Liver (tissue), 10 donors: ENCODE results near the gene ASCC1. TPM values are rescaled to one million over a fixed set of nuclear protein-coding genes. Genes with fewer than 3 reads are reported as not detected.

Experiments used
- DNase-seq: peaks from one replicate; pipeline ENCODE4 v3.0.0-alpha.2; 2017; ENCODE audit warnings: low spot score
- H3K27ac ChIP-seq, 2 donors: one replicate each; pipeline ENCODE4 v1.7.0; 2013; ENCODE audit warnings: inconsistent platforms in 2 of 2, low read length in 2 of 2, control low read depth in 1 of 2, low read depth in 1 of 2, mild to moderate bottlenecking in 1 of 2
- H3K27me3 ChIP-seq, 4 donors: one replicate each; pipeline versions ENCODE4 v1.6.1 to v1.7.0; 2013; ENCODE audit warnings: low read length in 3 of 4, inconsistent platforms in 1 of 4, mild to moderate bottlenecking in 1 of 4, moderate library complexity in 1 of 4; ENCODE audit not compliant: control insufficient read depth in 4 of 4, insufficient read depth in 4 of 4
- H3K36me3 ChIP-seq, 4 donors: one replicate each; pipeline versions ENCODE4 v1.6.1 to v1.7.0; 2013; ENCODE audit warnings: low read length in 3 of 4, mild to moderate bottlenecking in 3 of 4, low read depth in 1 of 4, moderate library complexity in 1 of 4; ENCODE audit not compliant: control insufficient read depth in 4 of 4, insufficient read depth in 3 of 4
- H3K4me1 ChIP-seq, 4 donors: one replicate each; pipeline versions ENCODE4 v1.6.1 to v1.7.0; 2013; ENCODE audit warnings: low read length in 3 of 4, mild to moderate bottlenecking in 3 of 4, moderate library complexity in 1 of 4; ENCODE audit not compliant: control insufficient read depth in 4 of 4, insufficient read depth in 4 of 4
- H3K4me3 ChIP-seq, 3 donors: one replicate each; pipeline versions ENCODE4 v1.6.1 to v1.7.0; 2013; ENCODE audit warnings: low read length in 3 of 3, control low read depth in 1 of 3, low read depth in 1 of 3, mild to moderate bottlenecking in 1 of 3
- H3K9ac ChIP-seq, 2 donors: one replicate each; pipeline ENCODE4 v1.7.0; 2013; ENCODE audit warnings: low read length in 2 of 2, mild to moderate bottlenecking in 2 of 2, moderate library complexity in 2 of 2, control low read depth in 1 of 2, low read depth in 1 of 2
- H3K9me3 ChIP-seq, 4 donors: one replicate each; pipeline versions ENCODE4 v1.6.1 to v1.7.0; 2013; ENCODE audit warnings: low read length in 3 of 4; ENCODE audit not compliant: control insufficient read depth in 4 of 4
- HNF4A ChIP-seq, 2 donors: conservative IDR thresholded peaks; 2 replicates each; pipeline ENCODE4 v1.6.1; 2016; ENCODE audit warnings: antibody characterized with exemption in 2 of 2, mild to moderate bottlenecking in 2 of 2
- JUND ChIP-seq, 2 donors: IDR thresholded peaks; 2 replicates each; pipeline ENCODE4 v1.6.1; 2016; ENCODE audit warnings: antibody characterized with exemption in 2 of 2
- NR2F2 ChIP-seq: IDR thresholded peaks from 2 replicates; pipeline ENCODE4 v1.6.1; 2016; ENCODE audit warnings: antibody characterized with exemption
- RAD21 ChIP-seq, 2 donors: IDR thresholded peaks; 2 replicates each; pipeline ENCODE4 v1.6.1; 2016; ENCODE audit warnings: antibody characterized with exemption in 2 of 2, mild to moderate bottlenecking in 2 of 2
- RXRA ChIP-seq, 2 donors: IDR thresholded peaks; 2 replicates each; pipeline ENCODE4 v1.6.1; 2017 to 2018; ENCODE audit warnings: antibody characterized with exemption in 2 of 2, mild to moderate bottlenecking in 1 of 2
- SP1 ChIP-seq: IDR thresholded peaks from 2 replicates; pipeline ENCODE4 v1.6.1; 2018; ENCODE audit warnings: antibody characterized with exemption, mild to moderate bottlenecking
- WGBS: extraction: QIAGEN DNeasy Blood & Tissue Kit; methylation state at CpG from one replicate; pipeline ENCODE4 v1.1.7; 2013; 5-methylcytosine and 5-hydroxymethylcytosine counted together
- polyA plus RNA-seq, 2 donors: library from polyadenylated mRNA; stranded (reverse) in 1 of 2; unstranded in 1 of 2; fragments of 200-250 nt in 1 of 2; fragments of >200 nt in 1 of 2; fragmentation: Nextera tagmentation in 1 of 2; extraction: Ambion mirVana in 1 of 2; gene quantifications; one replicate each; pipeline versions ENCODE4 v1.2.1 to v1.2.3, GENCODE V29; 2013 to 2015
- small RNA-seq: library from RNA; depleted of rRNA; stranded (forward); fragments of <200 nt; gene quantifications from one replicate; pipeline ENCODE3, GENCODE V24; 2014
- total RNA-seq, 2 donors: library from RNA; depleted of rRNA; stranded (reverse); fragments of >200 nt; gene quantifications; one replicate each; pipeline ENCODE4 v1.2.3, GENCODE V29; 2014
- TF ChIP-seq, protein P1 (sequence below): fragments of 150-350 bp; IDR thresholded peaks from 2 replicates; pipeline ENCODE4 v1.5.1; 2017; ENCODE audit warnings: improper control_type of control experiment, low read depth, low read length; ENCODE audit not compliant: missing input control
- TF ChIP-seq, protein P2 (sequence below): IDR thresholded peaks from 2 replicates; pipeline ENCODE4 v1.6.1; 2016; ENCODE audit warnings: antibody characterized with exemption
- TF ChIP-seq, protein P3 (sequence below): IDR thresholded peaks from 2 replicates; pipeline ENCODE4 v1.6.1; 2016; ENCODE audit warnings: antibody characterized with exemption
- donor health status: healthy.
- donor health status: healthy.
- donor health status: healthy.
- donor health status: healthy.
- donor health status: healthy.

ASCC1 gene
- total and polyA plus RNA-seq, 4 donors, result 6.9 to 13.9 (median 10.2) TPM

DNA sequence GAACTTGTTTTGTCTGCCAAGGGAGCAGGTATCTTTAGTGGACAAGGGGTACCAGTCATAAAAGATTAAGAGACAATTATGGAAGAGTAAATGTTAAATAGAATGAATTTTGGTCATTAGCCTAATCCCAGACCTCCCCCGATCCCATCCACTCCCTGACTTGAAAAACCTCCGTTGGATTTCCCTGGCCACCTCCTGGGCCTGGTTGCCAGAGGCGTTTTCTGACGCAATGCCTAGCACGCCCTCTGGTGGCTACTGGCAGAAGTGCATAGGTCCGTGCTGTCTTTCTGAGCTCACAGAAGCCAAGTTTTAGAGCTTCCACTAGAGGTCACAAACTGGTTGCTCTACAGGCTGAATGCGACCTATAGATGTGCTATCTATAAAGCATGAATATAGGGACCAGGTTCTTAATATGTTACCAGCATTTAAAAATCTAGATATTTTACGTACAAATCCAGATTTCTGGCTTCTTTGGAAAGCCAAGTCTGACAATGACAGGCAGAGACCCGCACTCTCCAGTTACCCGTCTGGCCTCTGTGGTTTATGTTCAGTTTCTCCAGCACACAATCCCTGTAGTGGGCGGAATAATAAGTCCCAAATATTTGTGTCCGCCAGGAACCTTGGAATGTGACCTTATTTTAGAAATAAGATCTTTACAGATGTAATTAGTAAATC, 167.5 kb downstream of the ASCC1 start:
- Histone ChIP-seq H3K4me1 (no peaks in the 10 kb centered on the region), H3K36me3 (no peaks in the 10 kb centered on the region), H3K27me3 (no peaks in the 10 kb centered on the region), H3K27ac (no peak overlapping the region), H3K9ac (no peak overlapping the region), H3K9me3 (no peaks in the 10 kb centered on the region), H3K4me3 (no peak overlapping the region)
- WGBS, result 26% methylated on average over 12 of the region's 12 CpGs
- peak; percentile 90 for DNase-seq
- TF ChIP-seq, protein P1, sequence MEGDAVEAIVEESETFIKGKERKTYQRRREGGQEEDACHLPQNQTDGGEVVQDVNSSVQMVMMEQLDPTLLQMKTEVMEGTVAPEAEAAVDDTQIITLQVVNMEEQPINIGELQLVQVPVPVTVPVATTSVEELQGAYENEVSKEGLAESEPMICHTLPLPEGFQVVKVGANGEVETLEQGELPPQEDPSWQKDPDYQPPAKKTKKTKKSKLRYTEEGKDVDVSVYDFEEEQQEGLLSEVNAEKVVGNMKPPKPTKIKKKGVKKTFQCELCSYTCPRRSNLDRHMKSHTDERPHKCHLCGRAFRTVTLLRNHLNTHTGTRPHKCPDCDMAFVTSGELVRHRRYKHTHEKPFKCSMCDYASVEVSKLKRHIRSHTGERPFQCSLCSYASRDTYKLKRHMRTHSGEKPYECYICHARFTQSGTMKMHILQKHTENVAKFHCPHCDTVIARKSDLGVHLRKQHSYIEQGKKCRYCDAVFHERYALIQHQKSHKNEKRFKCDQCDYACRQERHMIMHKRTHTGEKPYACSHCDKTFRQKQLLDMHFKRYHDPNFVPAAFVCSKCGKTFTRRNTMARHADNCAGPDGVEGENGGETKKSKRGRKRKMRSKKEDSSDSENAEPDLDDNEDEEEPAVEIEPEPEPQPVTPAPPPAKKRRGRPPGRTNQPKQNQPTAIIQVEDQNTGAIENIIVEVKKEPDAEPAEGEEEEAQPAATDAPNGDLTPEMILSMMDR, result peak; percentile 100
- TF ChIP-seq HNF4A (conservative IDR thresholded peaks at IDR 0.05) (peak in 1 of 2 donors; percentile 28), RAD21 (IDR thresholded peaks at IDR 0.05) (peak; percentile 99 to 100), NR2F2 (peak; percentile 65), SP1 (no peak), RXRA (IDR thresholded peaks at IDR 0.05) (peak; percentile 38 to 49), JUND (IDR thresholded peaks at IDR 0.05) (peak in 1 of 2 donors; percentile 24)
- TF ChIP-seq, protein P2, sequence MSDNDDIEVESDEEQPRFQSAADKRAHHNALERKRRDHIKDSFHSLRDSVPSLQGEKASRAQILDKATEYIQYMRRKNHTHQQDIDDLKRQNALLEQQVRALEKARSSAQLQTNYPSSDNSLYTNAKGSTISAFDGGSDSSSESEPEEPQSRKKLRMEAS, result no peak
- TF ChIP-seq, protein P3, sequence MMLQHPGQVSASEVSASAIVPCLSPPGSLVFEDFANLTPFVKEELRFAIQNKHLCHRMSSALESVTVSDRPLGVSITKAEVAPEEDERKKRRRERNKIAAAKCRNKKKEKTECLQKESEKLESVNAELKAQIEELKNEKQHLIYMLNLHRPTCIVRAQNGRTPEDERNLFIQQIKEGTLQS, result peak; percentile 65

Small RNA genes lying within 50 kb of the gene (small RNA-seq; reads per million reads assigned to genes)
- gene RF00019 (not detected), gene RF00340 (not detected)

Other genes with a start within 250 kb of the ASCC1 start
- gene SPOCK2, start 127.7 kb downstream of the ASCC1 start, total RNA-seq, result 1 to 10 TPM in 1 of 2 donors, under 1 TPM in 1; 0.51 to 1.7 TPM
- gene SPOCK2, start 127.7 kb downstream of the ASCC1 start, polyA plus RNA-seq, result under 1 TPM; 0.36 to 0.76 TPM
- 10 to 100 TPM; 36.8 to 49.8 TPM for gene ANAPC16, start 264 bp downstream of the ASCC1 start, total RNA-seq
- 10 to 100 TPM; 61.3 to 96.3 TPM for gene ANAPC16, start 264 bp downstream of the ASCC1 start, polyA plus RNA-seq
- 10 to 100 TPM; 18.4 to 39.9 TPM for gene DDIT4, start 57.6 kb upstream of the ASCC1 start, total RNA-seq
- 10 to 100 TPM; 47.4 to 69.0 TPM for gene DDIT4, start 57.6 kb upstream of the ASCC1 start, polyA plus RNA-seq
- gene DNAJB12, start 138.6 kb upstream of the ASCC1 start, total RNA-seq, result 10 to 100 TPM; 17.5 to 22.0 TPM
- gene DNAJB12, start 138.6 kb upstream of the ASCC1 start, polyA plus RNA-seq, result 10 to 100 TPM; 15.9 to 20.3 TPM